Measurements from ENCODE around the gene CHMP1A.
"Not testable (repeated sequence)": the region's sequence is repeated elsewhere in the genome, so short reads cannot be mapped to it uniquely, and the experiment has no call there.

CHMP1A gene

DNA sequence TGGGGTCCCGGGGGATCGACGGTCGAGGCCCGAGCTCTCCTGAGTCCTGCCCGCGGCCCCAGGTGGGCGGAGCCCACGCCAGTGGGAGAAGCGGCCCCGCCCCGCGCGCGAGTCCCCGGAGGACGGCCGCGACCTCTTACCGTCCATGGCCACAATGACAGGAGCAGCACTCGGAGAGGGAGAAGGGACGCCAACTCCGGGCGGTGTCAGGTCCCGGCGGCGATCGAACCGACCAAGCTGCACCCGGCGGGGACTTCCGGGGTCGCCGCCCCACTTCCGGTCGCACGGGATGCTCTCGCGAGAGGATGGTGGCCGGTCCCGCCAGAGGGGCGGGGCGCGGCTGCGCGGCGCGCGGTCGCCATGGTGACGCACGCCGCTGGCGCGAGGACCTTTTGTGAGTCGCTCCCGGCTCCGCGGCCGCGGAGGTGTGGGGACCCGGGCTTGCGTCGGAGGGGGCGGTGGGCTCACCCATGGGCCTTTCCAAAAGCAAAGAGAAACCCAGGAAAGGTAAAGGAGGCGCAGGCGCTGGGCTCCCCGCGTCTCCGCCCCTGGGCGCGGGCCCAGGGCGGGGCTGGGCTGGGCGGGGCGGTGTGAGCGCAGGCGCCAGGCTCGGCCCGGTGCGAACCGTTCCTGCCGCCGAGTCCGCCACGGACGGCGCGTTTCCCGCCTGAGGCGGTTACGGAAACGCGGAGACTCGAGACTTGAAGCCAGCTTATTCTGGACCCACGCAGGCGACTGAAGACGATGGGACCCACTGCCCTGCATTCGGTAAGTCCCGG lies at the start of gene CHMP1A, which contains the start of gene SPATA33:
Gene CHMP1A (minus strand): TSS at position 267 of the 779 bp plus-strand sequence. CDS start 120 bp downstream, at position 147.
Gene SPATA33 (plus strand): TSS at position 395 of the 779 bp plus-strand sequence. CDS start 76 bp downstream, at position 471.
- DNase-seq (ENCODE audit: low spot score), result peak; percentile 95

DNA sequence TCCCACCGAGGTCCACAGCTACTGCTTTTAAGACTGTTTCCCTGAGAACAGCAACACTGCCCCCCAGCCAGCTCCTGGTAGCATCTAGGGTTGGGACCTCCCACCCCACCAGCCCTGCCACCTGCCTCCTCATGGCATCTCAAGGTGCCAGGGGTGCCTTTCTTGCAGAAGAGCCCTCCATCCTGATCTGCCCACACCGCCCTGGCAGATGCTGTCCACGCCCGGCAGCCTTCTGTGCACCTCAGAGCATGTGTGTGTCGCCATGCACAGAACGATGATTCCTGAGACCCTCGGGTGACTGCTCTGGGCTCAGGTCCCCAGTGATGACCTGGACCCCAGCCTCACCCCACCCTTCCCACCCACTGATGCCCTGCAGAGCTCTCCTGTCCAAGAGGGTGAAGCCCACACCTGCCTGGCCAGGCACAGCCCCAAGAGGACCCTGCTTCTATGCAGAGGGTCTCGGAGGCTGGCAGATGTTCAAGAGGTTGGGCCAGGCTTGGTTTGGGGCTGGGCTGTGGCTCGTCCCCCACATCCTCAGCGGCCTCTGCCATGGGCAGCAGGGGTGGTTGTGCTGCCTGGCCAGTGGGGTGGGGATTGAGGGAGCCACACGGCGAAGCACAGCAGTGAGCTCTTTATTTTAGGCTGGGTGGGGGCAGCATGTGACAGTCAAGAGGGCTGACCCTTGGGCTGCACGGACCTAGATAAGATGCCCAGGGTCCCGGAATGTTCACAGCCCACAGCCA lies 49.2 kb upstream of the CHMP1A start:
- no peak for DNase-seq (ENCODE audit: low spot score)

DNA sequence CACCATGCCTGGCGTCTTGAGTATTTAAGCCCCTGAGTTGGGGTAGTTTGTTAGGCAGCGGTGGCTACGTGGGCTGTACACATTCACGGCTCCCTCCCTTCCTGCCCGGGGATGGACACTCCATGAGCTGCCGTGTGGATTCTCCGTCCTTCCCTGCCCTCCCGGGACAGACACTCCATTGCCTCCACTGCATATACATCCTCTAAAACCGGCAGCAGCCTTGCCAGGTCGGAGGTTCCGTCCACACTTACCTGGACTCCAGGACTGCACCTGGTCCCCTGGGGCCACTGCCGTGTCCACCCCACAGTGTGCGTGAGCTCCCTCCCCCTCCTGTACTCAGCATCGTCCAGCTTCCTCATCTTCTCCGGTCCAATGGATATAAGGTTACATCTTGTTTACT lies 47.5 kb upstream of the CHMP1A start:
- DNase-seq (ENCODE audit: low spot score), result no peak

DNA sequence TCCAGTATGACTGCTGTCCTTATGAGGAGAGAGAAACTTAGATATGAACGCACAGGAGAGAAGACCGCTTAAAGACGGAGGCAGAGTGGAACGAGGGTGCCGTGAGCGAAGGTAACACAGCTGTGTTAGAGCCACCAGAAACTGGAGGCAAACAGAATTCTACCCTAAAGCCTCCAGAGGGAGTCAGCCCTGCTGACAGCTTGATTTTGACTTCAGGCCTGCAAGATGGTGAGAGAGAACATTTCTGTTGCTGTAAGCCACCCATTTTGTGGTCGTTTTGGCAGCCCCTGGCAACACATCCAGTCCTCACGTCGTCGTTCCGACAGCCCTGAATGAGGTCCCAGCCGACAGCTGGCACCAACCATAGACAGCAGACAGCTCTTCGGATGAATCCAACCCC lies 46.8 kb upstream of the CHMP1A start:
- DNase-seq (ENCODE audit: low spot score), result no peak

DNA sequence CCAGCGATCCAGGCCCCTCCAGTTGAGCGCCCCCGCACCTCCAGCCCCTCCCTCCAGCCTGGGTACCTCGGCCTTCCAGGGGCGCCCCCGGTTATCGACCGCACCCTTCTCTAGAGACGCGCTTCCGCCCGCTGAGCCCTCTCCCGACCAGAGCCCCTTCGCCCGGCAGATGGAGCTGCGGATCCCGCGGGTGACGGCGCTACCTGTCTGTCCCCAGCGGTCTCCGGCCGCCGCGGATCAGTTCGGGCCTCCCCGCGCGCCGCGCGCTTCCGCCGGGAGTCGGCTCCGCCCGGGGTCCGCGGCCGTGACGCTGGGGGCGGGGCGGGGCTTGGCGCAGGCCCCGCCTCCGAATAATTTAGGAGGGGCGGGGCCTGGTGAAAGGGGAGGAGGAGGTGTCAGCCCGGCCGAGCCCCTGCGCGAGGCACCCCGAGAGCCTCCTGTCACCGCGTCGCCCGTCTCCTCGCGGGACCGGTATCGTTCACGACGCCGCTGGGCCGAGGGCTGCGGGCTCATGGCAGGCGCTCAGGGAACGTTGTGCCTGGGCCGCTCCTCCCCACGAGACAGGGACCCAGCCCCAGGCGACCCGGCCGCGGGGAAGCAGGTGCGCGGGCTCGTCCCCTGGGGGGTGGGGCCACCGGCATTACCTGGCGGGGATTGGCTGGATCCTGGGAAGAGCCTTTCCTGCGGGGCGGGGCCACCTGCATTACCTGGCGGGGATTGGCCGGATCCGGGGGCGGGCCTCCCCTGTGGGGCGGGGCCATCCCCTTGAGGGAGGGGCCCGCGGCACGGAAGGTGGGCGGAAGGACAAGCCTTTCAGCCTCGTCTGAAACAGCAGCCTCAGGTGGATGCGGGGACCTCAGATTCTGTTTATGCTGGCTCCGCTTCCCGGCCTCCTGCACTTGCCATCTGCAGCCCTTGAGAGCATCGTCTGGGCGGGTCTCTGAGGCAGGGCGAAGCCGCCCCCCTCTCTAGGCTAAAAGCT lies 44.2 kb upstream of the CHMP1A start, which contains the start of gene SPATA2L:
Gene SPATA2L (minus strand): TSS at position 281 of the 982 bp plus-strand sequence. CDS start 473 bp downstream, outside the sequence.
- DNase-seq (ENCODE audit: low spot score), result peak; percentile 98

DNA sequence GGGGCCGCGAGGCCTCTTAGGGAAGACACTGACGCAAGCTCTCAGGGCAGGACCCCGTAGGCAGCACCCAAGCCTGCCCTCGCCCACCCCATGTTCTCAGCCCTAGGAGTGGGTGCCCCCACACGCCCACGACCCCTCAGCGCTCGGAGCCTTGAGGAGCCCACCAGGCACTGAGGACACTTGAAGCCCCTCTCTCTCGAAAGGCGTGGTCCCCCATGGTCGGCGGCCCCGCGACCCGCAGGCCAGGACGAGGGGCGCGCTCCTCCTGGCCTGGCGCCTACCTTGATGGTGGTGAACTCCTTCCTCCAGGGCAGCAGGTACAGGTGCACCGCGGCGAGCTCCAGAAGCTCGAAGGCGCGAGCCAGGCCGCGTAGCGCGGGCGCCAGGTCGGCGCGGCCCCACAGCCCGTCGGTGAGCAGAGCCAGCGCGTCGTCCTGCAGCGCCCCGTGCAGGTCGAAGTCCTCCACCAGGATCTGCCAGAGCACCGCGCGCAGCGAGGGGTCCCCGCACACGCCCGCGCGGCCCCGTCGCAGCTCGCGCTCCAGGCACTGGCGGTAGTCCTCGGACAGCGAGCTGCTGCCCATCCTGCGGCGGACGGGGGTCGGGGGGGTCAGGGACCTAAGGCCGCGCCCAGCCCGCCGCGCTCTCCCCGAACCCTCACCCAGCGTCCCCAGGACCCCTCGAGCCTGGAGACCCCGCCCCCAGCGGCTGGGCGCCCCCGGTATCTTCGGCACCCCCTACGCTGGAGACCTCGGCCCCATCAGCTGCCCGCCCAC lies 43.3 kb upstream of the CHMP1A start:
- DNase-seq (ENCODE audit: low spot score), result peak; percentile 78

DNA sequence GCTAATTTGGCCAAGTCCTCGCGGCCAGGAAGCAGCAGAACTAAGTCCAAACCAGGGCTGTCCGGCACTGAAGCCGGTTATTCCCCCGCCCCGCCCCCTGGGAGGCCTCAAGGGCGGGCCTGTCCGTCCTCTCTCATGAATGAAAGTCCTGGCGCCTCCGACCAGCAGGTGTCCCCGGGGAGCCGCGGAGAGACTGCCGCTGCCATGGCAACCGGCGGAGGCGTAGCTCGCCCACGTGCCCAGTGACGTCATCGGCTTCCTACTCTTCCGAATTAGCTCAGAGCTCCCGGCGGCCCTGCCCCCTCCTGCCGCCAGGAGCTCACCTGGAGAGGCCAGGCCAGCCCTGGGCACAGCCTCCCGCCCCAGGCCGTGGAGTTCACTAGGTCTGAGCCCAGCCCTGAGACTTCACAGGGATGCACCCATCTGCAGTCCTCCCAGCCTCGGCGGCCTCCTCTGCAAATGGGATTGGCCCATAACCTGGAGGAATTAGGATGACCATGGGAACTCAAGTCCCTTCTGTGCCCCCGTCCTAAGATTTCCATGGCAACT lies 42.7 kb upstream of the CHMP1A start:
- DNase-seq (ENCODE audit: low spot score), result peak; percentile 99

DNA sequence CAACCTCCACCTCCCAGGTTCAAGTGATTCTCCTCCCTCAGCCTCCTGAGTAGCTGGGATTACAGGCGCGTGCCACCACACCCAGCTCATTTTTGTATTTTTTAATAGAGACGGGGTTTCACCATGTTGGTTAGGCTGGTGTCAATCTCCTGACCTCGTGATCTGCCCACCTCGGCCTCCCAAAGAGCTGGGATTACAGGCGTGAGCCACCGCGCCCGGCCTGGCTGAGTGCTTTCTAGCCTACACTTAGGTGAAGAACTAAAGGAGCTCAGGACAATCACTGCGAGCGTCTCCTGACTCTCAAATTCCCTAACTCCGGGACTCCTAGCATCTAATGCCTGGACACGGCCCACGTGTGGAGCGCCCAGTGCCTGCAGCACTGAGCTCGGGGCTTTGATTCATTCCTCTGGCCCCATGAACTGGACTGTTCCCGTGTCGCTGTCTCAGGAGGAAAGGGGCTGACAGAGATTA lies 42.2 kb upstream of the CHMP1A start:
- not testable (repeated sequence) for DNase-seq (ENCODE audit: low spot score)

DNA sequence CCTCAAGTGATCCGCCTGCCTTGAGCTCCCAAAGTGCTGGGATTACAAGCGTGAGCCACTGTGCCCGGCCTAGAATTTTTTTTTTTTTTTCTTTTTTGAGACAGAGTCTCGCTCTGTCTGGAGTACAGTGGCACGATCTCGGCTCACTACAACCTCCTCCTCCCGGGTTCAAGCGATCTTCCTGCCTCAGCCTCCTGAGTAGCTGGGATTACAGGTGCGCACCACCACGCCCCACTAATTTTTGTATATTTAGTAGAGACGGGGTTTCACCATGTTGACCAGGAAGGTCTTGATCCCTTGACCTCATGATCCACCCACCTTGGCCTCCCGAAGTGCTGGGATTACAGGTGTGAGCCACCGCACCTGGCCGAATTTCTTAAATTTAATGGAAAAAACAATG lies 41.2 kb upstream of the CHMP1A start:
- DNase-seq (ENCODE audit: low spot score), result not testable (repeated sequence)

DNA sequence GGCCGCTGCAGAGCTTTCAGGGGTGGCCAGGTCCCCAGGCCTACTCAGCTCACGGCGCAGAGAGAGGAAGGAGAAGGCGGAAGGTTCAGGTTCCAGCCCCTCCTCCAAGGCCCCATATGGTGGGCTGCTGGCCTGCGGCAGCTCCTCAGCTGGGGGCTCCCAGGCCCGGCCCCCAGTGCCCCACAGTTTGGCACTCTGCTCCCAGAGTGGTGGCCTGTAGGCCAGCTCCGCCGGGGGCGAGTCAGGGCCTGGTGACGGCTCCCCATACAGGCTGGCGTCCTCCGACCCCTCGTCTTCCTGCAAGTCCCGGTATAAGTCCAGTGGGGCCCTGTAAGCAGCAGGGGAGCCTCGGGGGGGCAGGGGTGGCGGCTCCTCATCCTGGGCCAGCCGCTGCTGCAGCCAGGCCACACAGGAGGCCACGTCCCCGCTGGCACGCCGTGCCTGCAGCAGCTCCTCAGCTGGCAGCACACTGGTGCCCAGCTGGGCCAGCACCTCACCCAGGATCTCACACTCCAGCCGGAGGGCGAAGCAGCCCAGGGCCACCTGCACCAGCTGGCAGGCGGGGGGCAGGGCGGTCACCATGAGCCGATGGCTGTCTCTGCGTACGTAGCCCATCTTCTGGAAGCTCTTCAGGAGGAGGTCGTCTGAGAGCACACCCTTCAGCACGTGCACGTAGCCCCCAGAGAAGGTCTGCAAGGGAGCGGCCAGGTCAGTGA lies 40.3 kb upstream of the CHMP1A start:
- no peak for DNase-seq (ENCODE audit: low spot score)

DNA sequence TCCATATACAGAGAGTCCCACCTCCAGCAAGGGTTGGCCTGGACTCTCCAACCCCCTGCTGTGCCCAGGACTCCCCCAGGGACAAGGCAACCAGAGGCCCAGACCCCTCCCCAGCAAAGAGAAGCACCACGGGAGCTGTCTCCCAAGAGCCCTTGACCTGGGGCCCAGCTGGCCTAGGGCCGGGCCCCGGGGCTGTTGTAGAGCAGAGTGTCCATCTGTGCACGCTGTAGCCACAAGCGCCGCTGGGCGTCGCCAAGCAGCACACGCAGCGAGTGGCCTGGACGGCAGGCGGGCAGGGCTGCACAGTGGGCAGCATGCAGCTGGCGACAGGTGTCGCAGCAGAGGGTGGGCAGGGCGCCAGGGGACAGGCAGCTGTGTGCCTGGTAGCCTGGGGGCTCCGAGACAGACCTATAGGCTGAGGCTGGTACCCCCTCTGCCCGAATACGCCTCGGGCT lies 39.7 kb upstream of the CHMP1A start:
- DNase-seq (ENCODE audit: low spot score), result no peak

DNA sequence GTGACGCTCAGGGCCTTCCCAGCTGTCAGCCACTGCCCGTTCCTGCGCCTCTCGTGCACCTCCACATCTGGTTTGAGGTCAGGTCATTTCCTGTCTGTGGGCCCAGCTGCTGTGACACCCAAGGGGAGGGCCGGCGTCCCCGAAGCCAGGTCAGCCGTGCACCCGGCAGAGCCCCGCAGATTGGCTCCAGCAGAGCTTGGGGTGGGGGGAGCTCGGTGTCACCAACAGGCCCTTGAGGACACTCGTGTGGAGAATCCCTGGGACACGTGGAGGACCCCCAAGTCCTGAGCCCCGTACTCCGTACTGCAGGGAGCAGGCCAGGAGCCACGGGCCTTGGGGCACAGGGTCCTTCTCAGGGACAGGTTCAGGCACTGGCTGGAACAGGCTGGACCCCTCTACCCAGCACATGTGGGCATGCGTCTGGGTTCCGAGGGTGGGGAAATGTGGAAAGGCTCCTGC lies 39.2 kb upstream of the CHMP1A start:
- no peak for DNase-seq (ENCODE audit: low spot score)

DNA sequence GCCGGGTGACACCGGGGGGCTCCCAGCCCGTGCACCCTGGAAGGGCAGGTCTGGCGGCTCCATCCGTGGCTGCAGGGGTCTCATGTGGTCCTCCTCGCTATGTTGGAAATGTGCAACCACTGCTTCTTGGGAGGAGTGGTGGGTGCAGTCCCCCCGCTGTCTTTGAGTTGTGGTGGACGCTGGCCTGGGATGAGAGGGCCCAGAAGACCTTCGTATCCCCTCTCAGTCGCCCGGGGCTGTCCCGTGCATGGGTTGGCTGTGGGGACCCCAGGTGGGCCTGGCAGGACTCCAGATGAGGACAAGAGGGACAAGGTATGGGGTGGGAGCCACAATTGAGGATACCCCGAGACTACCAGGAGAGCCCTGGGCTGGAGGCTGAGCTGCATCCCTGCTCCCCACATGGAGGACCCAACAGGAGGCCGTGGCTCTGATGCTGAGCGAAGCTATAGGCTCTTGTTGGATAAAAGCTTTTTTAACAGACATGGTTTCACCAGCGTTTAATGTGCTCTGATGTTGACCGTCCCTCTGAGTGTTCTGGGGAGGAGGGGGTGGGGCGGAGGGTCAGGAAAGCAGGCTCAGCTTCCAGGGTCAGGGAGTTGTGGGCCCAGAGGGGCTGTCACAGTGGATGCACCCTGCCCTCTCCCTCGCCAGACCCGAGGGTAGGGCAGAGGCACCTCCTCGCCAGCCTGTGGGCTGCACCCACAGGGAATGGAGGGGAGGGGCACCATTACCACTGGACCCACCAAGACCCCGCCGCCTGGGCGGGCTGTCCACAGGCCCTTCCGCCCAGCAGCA lies 38.6 kb upstream of the CHMP1A start:
- DNase-seq (ENCODE audit: low spot score), result no peak

DNA sequence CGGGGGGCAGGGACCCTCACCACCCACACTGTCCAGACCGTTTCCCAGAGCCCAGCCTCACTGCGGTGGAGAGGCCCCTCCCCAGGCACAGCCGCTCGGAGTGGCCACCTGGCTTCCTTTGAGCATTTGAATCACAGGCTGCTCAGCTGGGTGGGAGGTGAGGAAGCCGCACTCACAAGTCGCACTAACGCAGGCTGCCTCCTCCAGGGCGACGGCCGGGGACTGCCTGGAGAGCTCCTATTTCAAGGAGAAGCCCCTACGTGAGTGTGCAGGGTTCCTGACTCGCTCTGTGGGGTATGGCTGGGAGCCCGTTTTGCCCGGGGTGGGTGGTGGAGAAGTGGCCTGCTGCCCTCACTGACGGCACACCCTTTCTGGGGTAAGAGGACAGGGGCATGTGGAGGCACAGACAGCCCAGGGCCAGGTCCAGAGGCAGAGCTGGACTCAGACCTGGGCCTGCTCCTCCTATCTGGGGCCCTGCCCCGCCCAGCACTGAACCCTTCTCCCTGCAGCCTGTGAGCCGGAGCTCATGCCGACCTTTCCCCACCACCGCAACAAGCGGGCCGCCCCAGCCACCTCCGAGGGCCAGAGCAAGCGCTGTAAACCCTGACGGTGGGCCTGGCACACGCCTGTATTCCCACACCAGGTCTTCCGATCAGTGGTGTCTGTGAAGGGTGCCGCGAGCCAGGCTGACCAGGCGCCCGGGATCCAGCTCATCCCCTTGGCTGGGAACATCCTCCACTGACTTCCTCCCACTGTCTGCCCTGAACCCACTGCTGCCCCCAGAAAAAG lies 37.8 kb upstream of the CHMP1A start:
- DNase-seq (ENCODE audit: low spot score), result no peak

DNA sequence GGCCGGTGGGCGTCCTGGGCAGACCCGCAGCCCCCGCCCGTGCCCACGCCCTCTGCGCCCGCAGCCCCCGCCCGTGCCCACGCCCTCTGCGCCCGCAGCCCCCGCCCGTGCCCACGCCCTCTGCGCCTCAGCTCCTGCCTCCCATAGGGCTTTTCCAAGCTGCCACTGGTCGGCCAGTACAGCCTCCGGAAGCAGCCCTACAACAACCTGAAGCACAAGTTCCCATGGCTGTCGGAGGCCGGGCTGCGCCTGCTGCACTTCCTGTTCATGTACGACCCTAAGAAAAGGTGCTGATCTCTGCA lies 37.2 kb upstream of the CHMP1A start:
- not testable (repeated sequence) for DNase-seq (ENCODE audit: low spot score)

DNA sequence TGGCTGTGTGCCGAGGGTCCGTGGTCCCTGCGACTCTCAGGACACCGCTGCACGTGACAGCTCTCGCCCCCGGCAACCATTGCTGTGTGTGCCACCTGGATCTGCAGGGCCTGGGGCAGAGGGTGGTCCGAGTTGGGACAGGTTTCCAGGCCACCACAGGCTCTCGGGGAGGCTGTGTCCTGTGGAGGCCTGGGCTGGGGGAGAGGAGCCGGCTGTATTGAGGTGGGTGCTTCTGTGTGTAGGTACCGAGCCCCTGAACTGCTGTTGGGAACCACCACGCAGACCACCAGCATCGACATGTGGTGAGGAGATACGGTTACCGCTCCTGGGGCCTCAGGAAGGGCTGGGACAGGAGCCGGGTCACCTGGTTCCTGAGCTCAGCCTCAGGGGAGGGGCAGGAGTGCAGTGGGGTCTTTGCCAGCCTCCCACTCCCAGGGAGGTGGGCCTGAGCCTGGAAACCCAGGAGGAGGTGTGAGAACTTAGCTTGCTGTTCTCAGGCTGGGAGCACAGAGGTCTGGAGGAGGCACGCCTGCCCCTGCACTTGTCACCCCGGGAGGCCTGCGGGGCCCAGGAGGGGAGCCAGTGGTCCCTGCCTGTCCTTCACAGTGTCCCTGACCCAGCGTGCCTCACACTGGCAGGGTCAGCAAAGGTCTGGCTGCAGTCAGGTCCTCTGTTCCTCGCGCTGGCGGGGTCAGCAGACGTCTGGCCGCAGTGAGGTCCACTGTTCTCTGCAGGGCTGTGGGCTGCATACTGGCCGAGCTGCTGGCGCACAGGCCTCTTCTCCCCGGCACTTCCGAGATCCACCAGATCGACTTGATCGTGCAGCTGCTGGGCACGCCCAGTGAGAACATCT lies 36.6 kb upstream of the CHMP1A start:
- DNase-seq (ENCODE audit: low spot score), result no peak

DNA sequence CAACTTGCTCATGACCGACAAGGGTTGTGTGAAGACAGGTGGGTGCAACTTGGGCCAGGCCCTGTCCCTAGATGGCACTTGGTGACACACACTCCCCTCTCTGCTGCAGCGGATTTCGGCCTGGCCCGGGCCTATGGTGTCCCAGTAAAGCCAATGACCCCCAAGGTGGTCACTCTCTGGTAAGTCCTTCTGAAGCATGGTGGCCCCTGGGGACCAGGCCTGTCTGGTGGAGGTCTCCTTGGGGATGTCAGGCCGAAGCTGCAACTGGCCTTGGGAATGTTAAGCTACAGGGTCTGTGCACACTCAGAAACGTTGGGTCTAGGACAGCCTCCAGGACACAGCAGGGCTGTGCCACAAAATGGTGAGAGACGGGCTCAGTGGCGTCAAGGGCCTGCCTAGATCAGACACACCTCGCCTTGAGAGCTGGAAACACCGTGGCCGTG lies 35.8 kb upstream of the CHMP1A start:
- no peak for DNase-seq (ENCODE audit: low spot score)

All from ecto neural progenitor cell (in vitro differentiated cells).